ENCODE measurements around the gene ZNF576.
"Not testable (repeated sequence)": the region's sequence is repeated elsewhere in the genome, so short reads cannot be mapped to it uniquely, and the experiment has no call there.

ZNF576 gene

GRCh38 chr19:43574424-43575155 lies 21.8 kb upstream of the ZNF576 start:
- DNase-seq: peak in 4 of 51 donors; percentile 4 to 19 (median 12)

- peak; percentile 32 to 98 (median 94) for DNase-seq
Observed at GRCh38 chr19:43575156-43575950, 21.0 kb upstream of the ZNF576 start, which contains the start of the genes PINLYP and XRCC1. Gene PINLYP, plus strand, starts transcription at chr19:43575801. Its CDS starts 1,391 bp downstream, at chr19:43577192. Gene XRCC1, minus strand, starts transcription at chr19:43575527. Its CDS starts 69 bp downstream, at chr19:43575458.

DNA sequence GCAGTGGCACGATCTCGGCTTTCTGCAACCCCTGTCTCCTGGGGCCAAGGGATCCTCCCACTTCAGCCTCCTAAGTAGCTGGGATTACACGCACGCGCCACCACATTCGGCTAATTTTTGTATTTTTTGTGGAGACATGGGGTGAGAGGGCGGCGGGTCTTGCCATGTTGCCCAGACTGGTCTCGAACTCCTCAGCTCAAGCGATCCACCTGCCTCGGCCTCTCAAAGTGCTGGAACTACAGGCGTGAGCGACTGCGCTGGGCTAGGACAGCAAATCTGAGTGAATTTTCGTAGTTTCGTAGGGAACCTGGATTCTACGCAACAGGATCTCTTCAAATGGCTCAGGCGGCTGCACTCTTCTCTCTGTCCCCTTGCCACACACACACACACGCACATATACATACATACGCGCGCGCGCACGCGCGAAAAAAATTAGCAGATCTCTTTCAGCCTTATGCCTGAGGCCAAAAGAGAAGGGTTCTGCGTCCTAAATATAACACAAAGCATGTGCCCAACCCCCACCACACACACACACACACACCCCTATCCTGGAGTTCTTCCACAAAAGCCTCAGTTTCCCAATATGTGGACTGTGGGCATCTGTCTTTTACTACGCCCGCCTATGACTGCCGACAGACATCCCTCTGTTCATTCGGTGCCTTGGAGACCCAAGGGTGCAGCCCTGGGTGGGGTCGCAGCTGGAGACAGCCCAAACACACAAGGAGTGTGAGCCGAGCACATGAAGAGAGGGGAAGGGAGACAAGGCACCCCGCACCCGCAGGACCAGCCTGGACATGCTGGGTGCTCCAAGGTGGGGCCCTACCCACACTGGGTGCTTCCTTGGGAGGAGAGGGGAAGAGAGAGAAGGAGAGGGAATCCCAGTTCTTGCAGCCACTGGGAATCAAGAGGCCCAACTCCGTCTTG lies 20.2 kb upstream of the ZNF576 start:
- DNase-seq: peak in 4 of 51 donors; percentile 31 to 56 (median 38)

DNA sequence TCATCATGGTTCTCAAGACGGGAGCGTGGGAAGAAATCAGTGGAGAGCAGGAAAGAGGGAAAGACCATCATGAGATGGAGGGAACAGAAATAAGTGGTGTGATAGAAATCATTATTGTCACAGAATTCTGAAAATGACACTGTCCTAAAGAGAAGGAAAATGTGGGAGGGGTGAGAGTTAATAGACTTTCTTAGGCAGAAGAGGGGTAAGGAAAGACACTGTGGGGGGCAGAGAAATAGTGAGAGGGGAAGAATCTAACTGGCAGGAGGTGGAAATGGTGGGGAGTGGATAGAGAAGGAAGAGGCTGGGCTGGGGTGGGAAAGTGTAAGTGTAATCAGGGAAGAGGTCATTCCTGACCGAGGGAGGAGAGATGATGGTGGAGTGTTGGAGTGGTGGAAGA lies 17.6 kb upstream of the ZNF576 start:
- no peak for DNase-seq

DNA sequence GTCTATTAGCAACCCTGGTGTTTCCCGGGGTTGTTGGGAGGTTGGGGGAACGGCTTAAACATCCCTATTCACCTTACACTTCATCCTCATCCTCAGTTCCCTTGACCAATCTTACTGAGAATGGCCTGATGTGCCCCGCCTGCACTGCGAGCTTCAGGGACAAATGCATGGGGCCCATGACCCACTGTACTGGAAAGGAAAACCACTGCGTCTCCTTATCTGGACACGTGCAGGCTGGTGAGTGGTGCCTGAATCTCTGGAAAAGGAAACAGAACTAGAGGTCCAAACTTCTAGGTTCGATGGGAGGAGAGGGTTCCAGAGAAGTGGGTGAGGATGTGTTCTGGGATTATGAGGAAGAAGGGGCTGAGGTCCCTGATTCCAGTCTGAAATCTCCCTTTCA lies 14.9 kb upstream of the ZNF576 start:
- DNase-seq: no peak

DNA sequence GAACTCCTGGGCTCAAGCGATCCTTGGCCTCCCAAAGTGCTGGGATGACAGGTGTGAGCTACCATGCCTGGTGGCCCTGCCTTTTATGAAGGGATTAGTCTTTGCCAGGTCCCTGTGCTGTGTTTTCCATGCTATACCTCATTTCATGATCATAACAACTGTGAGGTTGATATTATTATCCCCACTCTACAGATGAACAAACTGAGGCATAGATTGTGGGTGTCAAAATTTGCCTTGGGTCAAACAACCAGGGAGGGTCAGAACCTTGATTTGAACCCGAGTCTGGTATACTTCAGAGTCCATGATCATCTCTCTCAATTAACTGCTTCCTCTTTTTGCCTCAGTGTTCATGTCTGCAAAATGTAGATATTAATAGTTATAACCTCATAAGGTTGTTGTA lies 13.9 kb upstream of the ZNF576 start:
- DNase-seq: no peak

DNA sequence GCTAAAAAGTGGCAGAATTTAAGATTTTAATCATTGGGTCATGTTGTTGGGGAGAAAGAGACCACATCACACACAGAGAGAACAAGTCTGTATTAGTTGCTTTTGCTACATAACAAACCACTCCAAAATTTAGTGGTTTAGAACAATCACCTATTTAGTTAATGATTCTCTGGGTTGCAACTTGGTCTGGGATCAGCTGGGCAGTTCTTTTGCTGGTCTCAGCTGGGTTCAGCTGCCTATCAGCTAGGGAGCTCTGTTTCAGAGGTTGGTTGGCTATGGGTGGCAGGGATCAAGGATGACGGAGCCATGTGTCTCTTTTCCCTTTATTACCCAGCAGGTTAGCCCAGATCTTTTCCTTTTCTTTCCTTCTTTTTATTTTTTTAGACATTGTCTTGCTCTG lies 11.9 kb upstream of the ZNF576 start:
- no peak for DNase-seq

DNA sequence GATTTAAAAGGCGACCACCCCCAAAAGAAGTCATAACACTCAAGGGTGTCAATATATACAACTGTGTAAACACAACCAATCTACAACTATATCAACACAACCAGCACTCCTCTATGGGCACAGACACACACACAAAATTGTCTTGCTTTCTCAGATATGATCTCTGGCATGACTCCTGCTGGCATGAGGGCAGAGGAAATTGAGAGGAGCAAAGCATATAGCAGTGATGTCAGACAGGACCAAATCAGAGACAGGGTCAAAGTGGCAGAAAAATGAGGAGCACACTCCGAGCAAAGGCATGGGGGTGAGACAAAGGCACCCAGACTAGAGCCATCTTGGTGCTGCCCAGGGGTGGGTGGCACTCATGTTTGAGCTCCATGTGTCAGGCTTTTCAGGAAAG lies 10.0 kb upstream of the ZNF576 start:
- DNase-seq: no peak

DNA sequence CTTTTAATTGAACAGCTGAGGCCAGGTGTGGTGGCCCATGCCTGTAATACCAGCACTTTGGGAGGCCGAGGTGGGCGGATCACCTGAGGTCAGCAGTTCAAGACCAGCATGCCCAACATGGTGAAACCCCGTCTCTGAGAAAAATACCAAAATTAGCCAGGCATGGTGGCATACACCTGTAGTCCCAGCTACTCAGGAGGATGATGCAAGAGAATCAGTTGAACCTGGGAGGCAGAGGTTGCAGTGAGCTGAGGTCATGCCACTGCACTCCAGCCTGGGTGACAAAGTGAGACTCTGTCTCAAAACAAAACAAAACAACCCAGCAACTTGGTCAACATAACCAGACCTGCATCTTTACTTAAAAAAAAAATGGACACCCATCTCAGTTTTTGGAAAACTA lies 9.4 kb upstream of the ZNF576 start:
- not testable (repeated sequence) for DNase-seq

GRCh38 chr19:43589277-43589676 lies 7.1 kb upstream of the ZNF576 start:
- no peak for DNase-seq

GRCh38 chr19:43589678-43590077 lies 6.7 kb upstream of the ZNF576 start:
- no peak for DNase-seq

DNA sequence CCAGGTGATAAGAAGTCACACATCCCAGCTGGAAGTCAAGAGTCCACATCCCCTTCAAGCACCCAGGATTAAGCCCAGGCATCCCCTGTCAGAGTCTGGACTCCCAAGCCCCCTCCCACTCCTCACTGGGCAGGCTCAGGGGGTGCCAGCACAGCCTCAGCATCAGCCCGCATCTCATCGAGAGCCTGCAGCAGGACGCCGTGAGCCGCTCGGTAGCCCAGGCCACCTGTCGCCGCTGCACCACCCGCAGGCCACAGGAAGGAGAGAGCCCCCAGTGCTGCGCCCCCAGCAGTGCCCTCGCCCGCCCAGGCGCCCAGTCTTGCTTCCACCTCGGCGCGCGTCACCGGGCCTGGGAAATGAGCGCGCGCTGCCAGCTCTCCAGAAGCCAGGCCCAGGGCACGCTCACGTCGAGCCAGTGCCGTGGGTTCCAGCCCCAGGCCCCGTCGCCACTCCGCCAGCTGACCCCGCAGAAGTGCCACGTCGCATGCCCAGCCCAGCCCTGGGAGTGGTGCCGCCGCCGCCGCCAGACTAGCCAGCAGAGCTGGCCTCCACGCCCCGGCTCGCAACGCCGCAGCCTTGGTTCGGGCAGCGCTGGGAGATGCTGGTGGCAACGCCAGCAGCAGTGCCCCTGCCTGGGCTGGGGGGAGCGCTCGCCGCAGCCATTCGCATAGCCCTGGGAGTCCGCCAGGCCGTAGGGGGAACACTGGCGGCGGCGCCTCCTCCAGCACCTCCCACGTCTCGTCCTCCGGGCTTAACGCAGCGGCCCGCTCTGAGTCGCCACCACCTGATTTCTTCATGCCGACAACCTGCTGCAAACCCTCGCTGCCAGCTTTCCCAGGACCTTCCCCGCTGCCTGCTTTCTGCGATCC lies 4.3 kb upstream of the ZNF576 start:
- DNase-seq: no peak

GRCh38 chr19:43592800-43593350 lies 3.5 kb upstream of the ZNF576 start:
- no peak for DNase-seq

DNA sequence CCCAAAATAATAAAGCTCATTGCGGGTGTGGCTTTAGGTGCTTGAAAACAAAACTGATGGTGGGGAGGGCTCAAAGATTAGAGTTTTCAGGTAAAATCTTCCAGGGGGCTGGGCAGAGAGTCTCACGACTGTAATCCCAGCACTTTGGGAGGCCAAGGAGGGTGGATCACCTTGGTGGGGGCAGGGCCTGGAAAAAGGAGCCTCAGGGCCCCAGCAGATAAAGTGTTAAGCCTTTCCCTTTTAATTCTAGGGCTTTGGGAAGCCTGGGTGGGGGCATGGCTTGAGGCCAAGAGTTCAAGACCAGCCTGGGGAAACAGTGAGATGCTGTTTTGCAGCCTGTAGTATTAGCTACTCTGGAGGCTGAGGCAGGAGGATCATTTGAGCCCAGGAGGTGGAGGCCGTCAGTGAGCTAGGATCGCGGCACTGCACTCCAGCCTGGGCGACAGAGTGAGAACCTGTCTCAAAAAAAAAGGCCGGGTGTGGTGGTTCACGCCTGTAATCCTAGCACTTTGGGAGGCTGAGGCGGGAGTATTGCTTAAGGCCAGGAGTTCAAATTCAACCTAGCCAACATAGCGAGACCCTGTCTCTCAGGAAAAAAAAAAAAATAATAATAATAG lies 2.2 kb upstream of the ZNF576 start:
- DNase-seq: no peak

DNA sequence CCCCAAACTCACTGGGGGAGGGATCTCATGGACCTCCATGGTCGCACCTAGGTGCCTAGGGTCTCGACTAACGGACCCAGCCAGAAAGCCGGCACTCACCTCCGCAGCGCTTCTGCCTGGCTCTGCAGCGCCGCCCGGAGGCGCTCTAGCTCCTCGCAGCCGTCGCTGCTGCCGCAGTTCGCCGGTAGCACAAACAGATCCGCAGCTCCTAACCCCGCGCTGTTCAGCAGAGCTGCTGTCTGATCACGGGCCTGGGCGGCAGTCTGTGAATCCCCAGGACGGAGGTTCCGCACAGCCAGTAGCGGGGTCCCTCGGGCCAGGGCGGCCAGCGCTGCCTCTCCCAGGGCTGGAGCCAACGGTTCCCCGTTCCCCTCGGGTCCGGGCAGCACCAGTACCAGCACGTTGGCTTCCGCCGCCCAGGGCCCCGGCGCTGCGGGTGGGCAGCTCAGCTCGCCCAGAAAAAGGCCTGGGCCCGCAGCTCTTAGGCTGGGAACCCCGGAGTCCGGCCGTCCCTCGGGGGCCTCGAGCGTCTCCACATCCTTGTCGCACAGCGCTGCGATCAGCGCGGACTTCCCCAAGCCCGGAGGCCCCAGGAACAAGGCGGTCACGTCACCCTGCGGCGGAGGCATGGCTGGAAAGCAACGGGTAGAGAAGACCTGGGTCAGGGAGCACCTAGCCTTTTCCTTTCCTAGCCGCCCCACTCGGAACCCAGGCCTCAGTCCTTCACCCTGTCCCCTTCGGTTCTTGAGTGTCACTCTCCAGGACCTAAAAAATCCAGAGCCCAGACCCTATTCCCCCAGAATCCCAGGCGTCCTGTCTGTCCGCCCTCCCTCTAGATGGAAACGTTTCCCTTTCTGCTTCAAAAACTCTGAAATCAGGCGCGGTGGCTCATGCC lies 1.4 kb upstream of the ZNF576 start:
- peak in 22 of 51 donors; percentile 7 to 61 (median 24) for DNase-seq

DNA sequence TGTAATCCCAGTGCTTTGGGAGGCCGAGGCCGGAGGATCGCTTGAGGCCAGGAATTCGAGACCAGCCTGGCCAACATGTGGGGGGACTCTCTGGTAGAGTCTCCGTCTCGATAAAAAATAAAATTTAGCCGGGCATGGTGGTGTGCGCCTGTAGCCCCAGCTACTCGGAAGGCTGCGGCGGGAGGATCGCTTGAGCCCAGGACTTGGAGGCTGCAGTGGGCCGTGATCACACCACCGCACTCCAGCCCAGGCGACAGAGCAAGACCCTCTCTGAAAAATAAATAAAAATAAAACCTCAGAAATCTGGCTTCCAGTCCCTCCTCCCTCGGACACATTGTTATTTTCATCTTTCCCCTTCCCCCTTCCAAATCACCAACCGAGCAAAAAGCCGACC lies 793 bp upstream of the ZNF576 start:
- DNase-seq: no peak

DNA sequence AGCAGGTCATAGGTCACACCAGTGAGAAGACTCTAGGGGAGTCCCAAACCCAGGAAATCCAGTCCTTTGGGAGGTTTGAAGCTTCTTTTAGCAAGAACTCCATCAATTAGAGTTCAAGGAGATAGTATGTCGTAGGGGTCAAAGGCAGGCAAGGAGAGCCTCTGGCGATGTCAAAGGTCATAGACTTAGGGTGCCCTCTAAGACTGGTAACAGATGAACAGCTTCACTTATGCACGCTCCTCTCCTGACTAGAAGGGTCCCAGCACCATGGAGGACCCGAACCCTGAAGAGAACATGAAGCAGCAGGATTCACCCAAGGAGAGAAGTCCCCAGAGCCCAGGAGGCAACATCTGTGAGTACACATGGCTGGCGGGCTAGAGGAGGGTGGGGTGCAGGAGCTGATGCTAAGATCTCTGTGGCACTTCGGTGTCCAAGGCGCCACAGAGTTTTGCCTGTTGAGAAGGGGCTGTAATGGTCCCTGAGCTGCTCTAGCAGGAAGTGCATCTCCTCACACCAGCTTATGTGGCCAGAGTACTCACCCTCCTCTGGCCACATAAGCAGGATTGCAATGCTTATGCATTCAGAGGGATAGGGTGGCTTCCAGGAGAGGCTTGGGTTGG lies 557 bp downstream of the ZNF576 start:
- no peak for DNase-seq

GRCh38 chr19:43597876-43598275 lies 1.5 kb downstream of the ZNF576 start:
- DNase-seq: no peak
